MCF 10A (cell line): ENCODE results near the gene HLF. TPM values are rescaled to one million over a fixed set of nuclear protein-coding genes. Genes with fewer than 3 reads are reported as not detected.

ENCODE experiments used
- BruUV-seq: library from RNA; stranded (reverse); fragments of 400-500 nt; replicated peaks from 2 replicates; lab custom pipeline; 2021; lab: Mats Ljungman, UMichigan
- CTCF ChIA-PET: fragments of 300-600 bp; sonication (Branson Sonifier 250); formaldehyde crosslinking; extraction: SDS; loops from one replicate; lab custom pipeline; 2021; ENCODE audit warnings: antibody characterized with exemption, inconsistent platforms; lab: Yijun Ruan, JAX
- POLR2A ChIA-PET: fragments of 300-600, 350-650 bp; sonication (Branson Sonifier 250); formaldehyde crosslinking; extraction: SDS; loops from one replicate; lab custom pipeline; 2020; ENCODE audit warnings: antibody characterized with exemption, inconsistent platforms; lab: Yijun Ruan, JAX
- DNase-seq: peaks from one replicate; pipeline ENCODE4 v3.0.0-alpha.2; 2018; ENCODE audit not compliant: unreplicated experiment
- H3K27ac Mint-ChIP-seq: one replicate; pipeline ENCODE4 v1.8.0; 2022; ENCODE audit warnings: mild to moderate bottlenecking, low read depth, mixed read lengths; ENCODE audit not compliant: unreplicated experiment
- H3K27me3 Mint-ChIP-seq: one replicate; pipeline ENCODE4 v1.8.0; 2022; ENCODE audit warnings: mixed read lengths; ENCODE audit not compliant: insufficient read depth, unreplicated experiment
- H3K36me3 Mint-ChIP-seq: one replicate; pipeline ENCODE4 v1.8.0; 2022; ENCODE audit warnings: mild to moderate bottlenecking, moderate library complexity, mixed read lengths; ENCODE audit not compliant: insufficient read depth, unreplicated experiment
- H3K4me1 Mint-ChIP-seq: one replicate; pipeline ENCODE4 v1.8.0; 2022; ENCODE audit warnings: mixed read lengths; ENCODE audit not compliant: insufficient read depth, unreplicated experiment
- H3K4me3 Mint-ChIP-seq: one replicate; pipeline ENCODE4 v1.8.0; 2022; ENCODE audit warnings: mild to moderate bottlenecking, moderate library complexity, mixed read lengths; ENCODE audit not compliant: unreplicated experiment
- H3K9me3 Mint-ChIP-seq: one replicate; pipeline ENCODE4 v1.8.0; 2022; ENCODE audit warnings: mixed read lengths; ENCODE audit not compliant: unreplicated experiment
- CTCF ChIP-seq: fragments of 200-600 bp; IDR thresholded peaks from one replicate; pipeline ENCODE4 v1.8.0; 2022; ENCODE audit warnings: antibody characterized with exemption, mild to moderate bottlenecking; ENCODE audit not compliant: unreplicated experiment
- intact Hi-C: fragments of 100-400 bp; cut with micrococcal nuclease; formaldehyde crosslinking; loops from 2 replicates; pipeline ENCODE4 v1.14.1; 2022
- total RNA-seq: library from RNA; stranded (reverse); gene quantifications from 2 replicates; pipeline ENCODE4 v1.2.3, GENCODE V29; 2022

Gene HLF
- total RNA-seq, 1 experiment from 2014 or later, result 0.23 TPM

DNA sequence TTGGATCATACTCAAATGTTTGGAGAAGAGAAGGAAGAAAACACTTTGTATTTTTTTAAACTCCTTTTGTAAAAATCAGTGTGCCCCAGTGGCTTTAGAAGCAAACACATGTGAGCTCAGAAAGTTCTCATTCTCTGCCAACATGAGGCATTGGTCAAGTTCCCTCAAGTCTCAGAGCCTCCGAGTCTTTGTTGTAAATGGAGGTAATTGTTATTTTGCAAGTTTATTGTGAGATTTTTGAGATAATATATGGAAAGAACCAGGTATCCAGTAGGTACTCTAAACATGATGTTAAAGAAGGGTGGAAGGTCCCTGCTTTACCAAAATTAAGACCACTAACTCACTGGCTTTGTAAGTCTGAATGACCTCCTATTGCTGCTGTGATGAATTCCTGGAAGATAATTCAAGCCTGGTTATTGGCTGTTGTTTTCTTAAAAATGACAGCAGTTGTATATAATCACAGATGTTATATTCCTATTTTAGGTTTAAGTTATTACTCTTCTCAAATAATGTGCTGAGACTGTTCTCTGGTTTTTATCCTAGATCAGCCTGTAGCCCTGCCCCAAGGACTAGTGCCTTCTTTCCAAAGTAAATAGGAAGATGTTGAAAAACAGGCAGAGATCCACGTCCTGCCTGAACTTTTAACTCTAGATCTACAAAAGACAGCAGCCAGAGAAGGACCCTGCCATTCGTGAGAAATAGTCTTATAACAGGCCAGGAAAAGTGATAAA lies 2.4 kb downstream of the HLF start:
- no peaks in the 10 kb centered on the region for H3K27me3 Mint-ChIP-seq
- no peaks in the 10 kb centered on the region for H3K4me1 Mint-ChIP-seq
- H3K9me3 Mint-ChIP-seq, result no peaks in the 10 kb centered on the region
- intact Hi-C loops, result no loop called here
- H3K27ac Mint-ChIP-seq, result no peak overlapping the region
- BruUV-seq, result no TSS peak
- ChIA-PET CTCF (no interaction called here), POLR2A (no interaction called here)
- H3K36me3 Mint-ChIP-seq, result no peaks in the 10 kb centered on the region
- H3K4me3 Mint-ChIP-seq, result no peak overlapping the region
- no peak for DNase-seq
- TF ChIP-seq CTCF, result no peak

GRCh38 chr17:55267777-55268648 lies 3.3 kb downstream of the HLF start:
- H3K27me3 Mint-ChIP-seq, result no peaks in the 10 kb centered on the region
- no peak overlapping the region for H3K4me3 Mint-ChIP-seq
- no TSS peak for BruUV-seq
- ChIA-PET CTCF (interaction anchor here (0.5 to 0.6 kb wide), 3 partner anchors 92 to 277 kb away, joined by 3 to 5 read pairs (median 3); no protein-coding TSS in a partner anchor), POLR2A (no interaction called here)
- no peak for DNase-seq
- intact Hi-C loops, result no loop called here
- no peaks in the 10 kb centered on the region for H3K4me1 Mint-ChIP-seq
- H3K9me3 Mint-ChIP-seq, result no peaks in the 10 kb centered on the region
- no peak for TF ChIP-seq CTCF
- no peak overlapping the region for H3K27ac Mint-ChIP-seq
- H3K36me3 Mint-ChIP-seq, result no peaks in the 10 kb centered on the region

GRCh38 chr17:55268649-55269480 lies 4.1 kb downstream of the HLF start:
- no TSS peak for BruUV-seq
- POLR2A ChIA-PET, result no interaction called here
- Mint-ChIP-seq H3K27me3 (no peaks in the 10 kb centered on the region), H3K36me3 (no peaks in the 10 kb centered on the region), H3K9me3 (no peaks in the 10 kb centered on the region), H3K4me3 (no peak overlapping the region), H3K27ac (no peak overlapping the region), H3K4me1 (peaks cover 7% of the 10 kb centered on the region)
- no peak for TF ChIP-seq CTCF
- DNase-seq, result no peak
- CTCF ChIA-PET, result interaction anchor here (0.5 to 0.9 kb wide), 4 partner anchors 15 to 277 kb away, joined by 3 to 5 read pairs (median 4); no protein-coding TSS in a partner anchor
- intact Hi-C loops, result no loop called here
